NCI-H345 (cell line): Measurements from ENCODE around the gene MAGI2.

ENCODE experiments used
- DNase-seq: peaks from one replicate; lab custom pipeline; 2025; lab: John Stamatoyannopoulos, UW

Gene MAGI2

GRCh38 chr7:78081888-78082287 lies 1371.6 kb downstream of the MAGI2 start:
- DNase-seq: no peak

GRCh38 chr7:78081344-78081743 lies 1372.1 kb downstream of the MAGI2 start:
- DNase-seq: no peak

- DNase-seq: no peak
These were observed 1372.7 kb downstream of the MAGI2 start for GRCh38 chr7:78080811-78081210.

GRCh38 chr7:78080241-78080640 lies 1373.2 kb downstream of the MAGI2 start:
- no peak for DNase-seq

GRCh38 chr7:78074713-78075112 lies 1378.8 kb downstream of the MAGI2 start:
- DNase-seq: no peak

GRCh38 chr7:78073609-78074382 lies 1379.7 kb downstream of the MAGI2 start:
- peak; percentile 64 for DNase-seq

- no peak for DNase-seq
These were observed 1381.3 kb downstream of the MAGI2 start for GRCh38 chr7:78072201-78072590.

- DNase-seq: no peak
These were observed 1381.8 kb downstream of the MAGI2 start for GRCh38 chr7:78071491-78072200.

GRCh38 chr7:78066599-78066998 lies 1386.9 kb downstream of the MAGI2 start:
- no peak for DNase-seq

- DNase-seq: no peak
These were observed 1389.7 kb downstream of the MAGI2 start for GRCh38 chr7:78063758-78064157.

- DNase-seq: no peak
These were observed 1391.3 kb downstream of the MAGI2 start for GRCh38 chr7:78062214-78062613.

GRCh38 chr7:78057571-78057970 lies 1395.9 kb downstream of the MAGI2 start:
- DNase-seq: no peak

- DNase-seq: no peak
These were observed 1397.9 kb downstream of the MAGI2 start for GRCh38 chr7:78055599-78055998.

- DNase-seq: peak; percentile 56
These were observed 1398.4 kb downstream of the MAGI2 start for GRCh38 chr7:78055001-78055573.

GRCh38 chr7:78052112-78052511 lies 1401.4 kb downstream of the MAGI2 start:
- no peak for DNase-seq

GRCh38 chr7:78047800-78048199 lies 1405.7 kb downstream of the MAGI2 start:
- no peak for DNase-seq

- DNase-seq: no peak
These were observed 1410.3 kb downstream of the MAGI2 start for GRCh38 chr7:78043159-78043558.

GRCh38 chr7:78041423-78041822 lies 1412.0 kb downstream of the MAGI2 start:
- no peak for DNase-seq

- DNase-seq: no peak
These were observed 1413.4 kb downstream of the MAGI2 start for GRCh38 chr7:78039790-78040776.

GRCh38 chr7:78038465-78039080 lies 1414.9 kb downstream of the MAGI2 start:
- no peak for DNase-seq

- no peak for DNase-seq
These were observed 1415.9 kb downstream of the MAGI2 start for GRCh38 chr7:78037603-78038002.

- no peak for DNase-seq
These were observed 1420.1 kb downstream of the MAGI2 start for GRCh38 chr7:78033410-78033809.
